Inferior parietal cortex (tissue), 1 donor: ENCODE data around the gene DNAH14.
"Not testable (repeated sequence)": the region's sequence is repeated elsewhere in the genome, so short reads cannot be mapped to it uniquely, and the experiment has no call there.

Experiments used
- DNase-seq: peaks from one replicate; pipeline ENCODE4 v3.0.0-alpha.2; 2016; ENCODE audit errors: extremely low spot score

DNAH14 gene

GRCh38 chr1:224996266-224996665 is 66.8 kb downstream of the DNAH14 start:
- DNase-seq: no peak

- no peak for DNase-seq
These were observed 68.7 kb downstream of the DNAH14 start for GRCh38 chr1:224998185-224998584.

- DNase-seq: no peak
These were observed 74.9 kb downstream of the DNAH14 start for GRCh38 chr1:225004396-225004795.

- not testable (repeated sequence) for DNase-seq
These were observed 76.9 kb downstream of the DNAH14 start for GRCh38 chr1:225006352-225006751.

- not testable (repeated sequence) for DNase-seq
These were observed 78.6 kb downstream of the DNAH14 start for GRCh38 chr1:225008050-225008449.

- no peak for DNase-seq
These were observed 91.6 kb downstream of the DNAH14 start for GRCh38 chr1:225021037-225021436.

- DNase-seq: no peak
These were observed 97.2 kb downstream of the DNAH14 start for GRCh38 chr1:225026701-225027100.

GRCh38 chr1:225036441-225036840 is 107.0 kb downstream of the DNAH14 start:
- DNase-seq: not testable (repeated sequence)

GRCh38 chr1:225042263-225042662 is 112.8 kb downstream of the DNAH14 start:
- DNase-seq: no peak

GRCh38 chr1:225044258-225044657 is 114.8 kb downstream of the DNAH14 start:
- DNase-seq: no peak

GRCh38 chr1:225049594-225049993 is 120.1 kb downstream of the DNAH14 start:
- DNase-seq: no peak

GRCh38 chr1:225063722-225064121 is 134.2 kb downstream of the DNAH14 start:
- DNase-seq: no peak

GRCh38 chr1:225070972-225071371 is 141.5 kb downstream of the DNAH14 start:
- DNase-seq: no peak

GRCh38 chr1:225097175-225097574 is 167.7 kb downstream of the DNAH14 start:
- no peak for DNase-seq

- DNase-seq: no peak
These were observed 181.5 kb downstream of the DNAH14 start for GRCh38 chr1:225111000-225111399.

- no peak for DNase-seq
These were observed 183.8 kb downstream of the DNAH14 start for GRCh38 chr1:225113265-225113664.

- DNase-seq: no peak
These were observed 185.0 kb downstream of the DNAH14 start for GRCh38 chr1:225114354-225114990.

- no peak for DNase-seq
These were observed 189.8 kb downstream of the DNAH14 start for GRCh38 chr1:225119307-225119706.

- DNase-seq: no peak
These were observed 191.6 kb downstream of the DNAH14 start for GRCh38 chr1:225121095-225121494.

- no peak for DNase-seq
These were observed 202.4 kb downstream of the DNAH14 start for GRCh38 chr1:225131869-225132268.

GRCh38 chr1:225137976-225138375 is 208.5 kb downstream of the DNAH14 start:
- DNase-seq: no peak

- no peak for DNase-seq
These were observed 213.5 kb downstream of the DNAH14 start for GRCh38 chr1:225143001-225143400.

GRCh38 chr1:225146478-225146877 is 217.0 kb downstream of the DNAH14 start:
- DNase-seq: no peak

GRCh38 chr1:225147791-225148190 is 218.3 kb downstream of the DNAH14 start:
- not testable (repeated sequence) for DNase-seq
